HepG2 (cell line): ENCODE measurements around the gene CERS4. TPM values are rescaled to one million over a fixed set of nuclear protein-coding genes. Genes with fewer than 3 reads are reported as not detected.

Experiments used
- CREB3 ChIP-seq: sonication (generic); formaldehyde crosslinking; IDR thresholded peaks from 2 replicates; pipeline ENCODE4 v1.5.0; 2020; ENCODE audit warnings: missing genetic modification reagents
- GLI4 ChIP-seq: sonication (generic); formaldehyde crosslinking; IDR thresholded peaks from 2 replicates; pipeline ENCODE4 v1.5.1; 2020; ENCODE audit warnings: missing genetic modification reagents, mild to moderate bottlenecking, moderate library complexity, borderline replicate concordance
- LCORL ChIP-seq, 2 experiments: fragments of 450-650 bp in 1 of 2; sonication (generic) in 1 of 2; formaldehyde crosslinking in 1 of 2; IDR thresholded peaks; 2 replicates each; pipeline versions ENCODE4 v1.5.0 to v1.6.1; 2017 to 2020; ENCODE audit warnings: antibody characterized with exemption in 1 of 2, missing genetic modification reagents in 1 of 2
- MAFF ChIP-seq: IDR thresholded peaks from 2 replicates; pipeline ENCODE4 v1.6.1; 2011; ENCODE audit warnings: low read depth, low read length, improper control_type of control experiment
- NBN ChIP-seq: fragments of 450-650 bp; conservative IDR thresholded peaks from 2 replicates; pipeline ENCODE4 v1.6.1; 2017
- SAFB2 ChIP-seq: sonication (generic); formaldehyde crosslinking; IDR thresholded peaks from 2 replicates; pipeline ENCODE4 v1.5.1; 2020; ENCODE audit warnings: missing genetic modification reagents, low read depth, mild to moderate bottlenecking, borderline replicate concordance
- ZBTB8A ChIP-seq: sonication (generic); formaldehyde crosslinking; IDR thresholded peaks from 2 replicates; pipeline ENCODE4 v1.4.0; 2020; ENCODE audit warnings: mild to moderate bottlenecking, low read depth, missing genetic modification reagents, borderline replicate concordance
- ZEB1 ChIP-seq: IDR thresholded peaks from 2 replicates; pipeline ENCODE4 v1.6.1; 2012; ENCODE audit warnings: mild to moderate bottlenecking, low read depth, inconsistent platforms; ENCODE audit not compliant: insufficient replicate concordance
- ZNF34 ChIP-seq: sonication (generic); formaldehyde crosslinking; IDR thresholded peaks from 2 replicates; pipeline ENCODE4 v1.4.0; 2020; ENCODE audit warnings: mild to moderate bottlenecking, missing genetic modification reagents, borderline replicate concordance
- ZNF414 ChIP-seq: sonication (generic); formaldehyde crosslinking; IDR thresholded peaks from 2 replicates; pipeline ENCODE4 v1.5.0; 2020; ENCODE audit warnings: missing genetic modification reagents
- ZNF503 ChIP-seq: sonication (generic); formaldehyde crosslinking; IDR thresholded peaks from 2 replicates; pipeline ENCODE4 v1.4.0; 2020; ENCODE audit warnings: missing genetic modification reagents
- polyA plus RNA-seq, 8 experiments: library from polyadenylated mRNA; depleted of rRNA in 3 of 8; stranded (reverse) in 7 of 8; unstranded in 1 of 8; fragments of >200 nt; fragmentation: Illumina TruSeq in 4 of 8; extraction: Trizol in 4 of 8; gene quantifications; 2 replicates each; pipeline versions ENCODE4 v1.2.1 to v1.2.3, GENCODE V29; 2011 to 2016; ENCODE audit warnings: low read depth in 4 of 8, missing spikeins in 1 of 8, mixed read lengths in 1 of 8; ENCODE audit not compliant: insufficient read depth in 1 of 8
- total RNA-seq, 5 experiments: library from RNA; depleted of rRNA; stranded (reverse); fragments of >200 nt; fragmentation: Illumina TruSeq; extraction: Trizol; gene quantifications; 2 replicates each; pipeline ENCODE4 v1.2.3, GENCODE V29; 2016; ENCODE audit warnings: low read depth in 1 of 5

CERS4 gene
- total and polyA plus RNA-seq, 2 of the 13 experiments (the other 11 are each of a cell fraction or from before 2014, with no cell fraction given), result 74.7 to 83.5 TPM

- TF ChIP-seq LCORL (IDR thresholded peaks at IDR 0.05) (no peak), LCORL (CRISPR knock-in tag; IDR thresholded peaks at IDR 0.05) (peak; percentile 12; the same call in 1 of the 2 replicates), ZNF503 (CRISPR knock-in tag) (no peak), MAFF (no peak), ZBTB8A (CRISPR knock-in tag) (no peak), ZEB1 (peak; percentile 3), SAFB2 (0 out of 2 replicates have a peak, but pooled peaks have one; percentile 11), GLI4 (CRISPR knock-in tag) (peak; percentile 23; the same call in 1 of the 2 replicates), CREB3 (CRISPR knock-in tag) (no peak), ZNF34 (CRISPR knock-in tag) (no peak), ZNF414 (CRISPR knock-in tag) (peak; percentile 66; the same call in 1 of the 2 replicates), NBN (no peak)
Measured at GRCh38 chr19:8307400-8307964, 98.3 kb downstream of the CERS4 start (continued).
